H9 (cell line): Measurements from ENCODE around the gene SOCS3. TPM values are rescaled to one million over a fixed set of nuclear protein-coding genes. Genes with fewer than 3 reads are reported as not detected.

ENCODE experiments used
- DNase-seq: peaks from one replicate; pipeline ENCODE4 v3.0.0-alpha.2; 2017
- H2AFZ ChIP-seq: one replicate; pipeline ENCODE4 v1.6.1; 2013; ENCODE audit warnings: mild to moderate bottlenecking, low read length, control low read depth, moderate library complexity
- H2AK5ac ChIP-seq: 2 replicates; pipeline ENCODE4 v1.6.1; 2013; ENCODE audit warnings: low read length, control low read depth, mixed read lengths; ENCODE audit not compliant: insufficient read length
- H2BK120ac ChIP-seq: one replicate; pipeline ENCODE4 v1.6.1; 2013; ENCODE audit warnings: low read depth, mild to moderate bottlenecking, low read length, control low read depth, inconsistent platforms; ENCODE audit not compliant: poor library complexity, severe bottlenecking
- H2BK12ac ChIP-seq: 2 replicates; pipeline ENCODE4 v1.6.1; 2013; ENCODE audit warnings: low read length, control low read depth, mixed read lengths, low read depth; ENCODE audit not compliant: insufficient read length
- H2BK15ac ChIP-seq: 2 replicates; pipeline ENCODE4 v1.6.1; 2013; ENCODE audit warnings: low read depth, low read length, control low read depth
- H2BK20ac ChIP-seq: one replicate; pipeline ENCODE4 v1.6.1; 2013; ENCODE audit warnings: low read depth, mild to moderate bottlenecking, low read length, control low read depth, inconsistent platforms; ENCODE audit not compliant: poor library complexity, severe bottlenecking
- H2BK5ac ChIP-seq: 2 replicates; pipeline ENCODE4 v1.6.1; 2013; ENCODE audit warnings: low read length, control low read depth, mixed read lengths; ENCODE audit not compliant: insufficient read length
- H3K14ac ChIP-seq: 2 replicates; pipeline ENCODE4 v1.6.1; 2013; ENCODE audit warnings: low read length, control low read depth; ENCODE audit not compliant: insufficient read depth
- H3K18ac ChIP-seq: 2 replicates; pipeline ENCODE4 v1.6.1; 2013; ENCODE audit warnings: low read depth, mild to moderate bottlenecking, mixed read lengths, low read length, control low read depth; ENCODE audit not compliant: insufficient read length
- H3K23ac ChIP-seq: 2 replicates; pipeline ENCODE4 v1.6.1; 2013; ENCODE audit warnings: low read length, control low read depth, mixed read lengths, low read depth; ENCODE audit not compliant: insufficient read length
- H3K23me2 ChIP-seq: 2 replicates; pipeline ENCODE4 v1.6.1; 2013; ENCODE audit warnings: low read depth, mild to moderate bottlenecking, mixed read lengths, low read length, control low read depth; ENCODE audit not compliant: insufficient read length, poor library complexity, severe bottlenecking
- H3K27ac ChIP-seq: 2 replicates; pipeline ENCODE4 v1.5.1; 2013; ENCODE audit warnings: low read length, control low read depth, mixed read lengths, low read depth; ENCODE audit not compliant: insufficient read length
- H3K27me3 ChIP-seq: 2 replicates; pipeline ENCODE4 v1.6.1; 2013; ENCODE audit warnings: low read length, control low read depth, inconsistent platforms; ENCODE audit not compliant: insufficient read depth
- H3K4ac ChIP-seq: 2 replicates; pipeline ENCODE4 v1.6.1; 2013; ENCODE audit warnings: low read depth, mild to moderate bottlenecking, control low read depth, inconsistent platforms, low read length, moderate library complexity
- H3K4me1 ChIP-seq: 2 replicates; pipeline ENCODE4 v1.6.1; 2013; ENCODE audit warnings: low read length, control low read depth, inconsistent platforms; ENCODE audit not compliant: insufficient read depth
- H3K4me2 ChIP-seq: 2 replicates; pipeline ENCODE4 v1.6.1; 2013; ENCODE audit warnings: low read length, control low read depth, mixed read lengths; ENCODE audit not compliant: insufficient read length, insufficient read depth
- H3K56ac ChIP-seq: 2 replicates; pipeline ENCODE4 v1.6.1; 2013; ENCODE audit warnings: low read depth, mild to moderate bottlenecking, mixed read lengths, low read length, control low read depth; ENCODE audit not compliant: insufficient read length
- H3K79me1 ChIP-seq: 2 replicates; pipeline ENCODE4 v1.6.1; 2013; ENCODE audit warnings: low read depth, mild to moderate bottlenecking, moderate library complexity, low read length, control low read depth, inconsistent platforms; ENCODE audit not compliant: insufficient read depth, poor library complexity, severe bottlenecking
- H3K79me2 ChIP-seq: 2 replicates; pipeline ENCODE4 v1.6.1; 2013; ENCODE audit warnings: low read length, control low read depth, inconsistent platforms; ENCODE audit not compliant: insufficient read depth
- H3K9ac ChIP-seq: 2 replicates; pipeline ENCODE4 v1.6.1; 2013; ENCODE audit warnings: low read length, control low read depth, mixed read lengths; ENCODE audit not compliant: insufficient read length; ENCODE audit errors: extremely low read depth
- H3K9me3 ChIP-seq: one replicate; pipeline ENCODE4 v1.6.1; 2013; ENCODE audit warnings: low read depth, low read length, inconsistent platforms; ENCODE audit not compliant: control insufficient read depth
- H3T11ph ChIP-seq: one replicate; pipeline ENCODE4 v1.6.1; 2013; ENCODE audit warnings: mild to moderate bottlenecking, low read length, control low read depth, inconsistent platforms
- H4K20me1 ChIP-seq: one replicate; pipeline ENCODE4 v1.6.1; 2013; ENCODE audit not compliant: control insufficient read depth, insufficient read length, insufficient read depth
- H4K5ac ChIP-seq: 2 replicates; pipeline ENCODE4 v1.6.1; 2013; ENCODE audit warnings: low read depth, mild to moderate bottlenecking, mixed read lengths, low read length, control low read depth; ENCODE audit not compliant: insufficient read length
- H4K8ac ChIP-seq: replicated peaks from 2 replicates; pipeline ENCODE4 v1.6.1; 2013; ENCODE audit warnings: low read length, control low read depth, mixed read lengths, low read depth; ENCODE audit not compliant: insufficient read length
- H4K91ac ChIP-seq: 2 replicates; pipeline ENCODE4 v1.6.1; 2013; ENCODE audit warnings: low read depth, mild to moderate bottlenecking, moderate library complexity, mixed read lengths, low read length, control low read depth; ENCODE audit not compliant: insufficient read length
- H3K27ac Mint-ChIP-seq, 3 experiments: 2 replicates in 2 of 3; 3 replicates in 1 of 3; pipeline ENCODE4 v1.8.0; 2020 to 2021; ENCODE audit warnings: mixed read lengths in 3 of 3, mild to moderate bottlenecking in 1 of 3, moderate library complexity in 1 of 3
- H3K27me3 Mint-ChIP-seq: 2 replicates; pipeline ENCODE4 v1.8.0; 2021; ENCODE audit warnings: low read depth, mild to moderate bottlenecking, moderate library complexity, mixed read lengths
- H3K36me3 Mint-ChIP-seq, 3 experiments: 2 replicates in 2 of 3; 3 replicates in 1 of 3; pipeline ENCODE4 v1.8.0; 2020 to 2021; ENCODE audit warnings: low read depth in 3 of 3, mixed read lengths in 3 of 3; ENCODE audit not compliant: insufficient read depth in 1 of 3
- H3K4me1 Mint-ChIP-seq, 2 experiments: 2 replicates each; pipeline ENCODE4 v1.8.0; 2020; ENCODE audit warnings: mixed read lengths in 2 of 2
- H3K4me3 Mint-ChIP-seq, 2 experiments: 2 replicates in 1 of 2; 3 replicates in 1 of 2; pipeline ENCODE4 v1.8.0; 2020 to 2021; ENCODE audit warnings: mild to moderate bottlenecking in 2 of 2, mixed read lengths in 2 of 2, moderate library complexity in 1 of 2
- H3K9me3 Mint-ChIP-seq, 2 experiments: 2 replicates in 1 of 2; 3 replicates in 1 of 2; pipeline ENCODE4 v1.8.0; 2020; ENCODE audit warnings: mild to moderate bottlenecking in 2 of 2, mixed read lengths in 2 of 2, moderate library complexity in 1 of 2
- WGBS: extraction: QIAGEN DNeasy Blood & Tissue Kit; methylation state at CpG from one replicate; pipeline ENCODE4 v1.1.7; 2013; ENCODE audit warnings: missing lambda C conversion rate, low lambda C conversion rate, mixed read lengths; ENCODE audit not compliant: insufficient read length; ENCODE audit errors: extremely low coverage; 5-methylcytosine and 5-hydroxymethylcytosine counted together
- total RNA-seq: library from RNA; stranded (reverse); gene quantifications from 2 replicates; pipeline ENCODE4 v1.2.1, GENCODE V29; 2021
- TF ChIP-seq, protein P1 (sequence below): fragments of 200-600 bp; sonication (generic); conservative IDR thresholded peaks from 3 replicates; pipeline ENCODE4 v1.8.0; 2021; ENCODE audit warnings: antibody characterized with exemption, mild to moderate bottlenecking

The SOCS3 gene
- total RNA-seq, 1 experiment from 2014 or later, result 9.5 TPM

DNA sequence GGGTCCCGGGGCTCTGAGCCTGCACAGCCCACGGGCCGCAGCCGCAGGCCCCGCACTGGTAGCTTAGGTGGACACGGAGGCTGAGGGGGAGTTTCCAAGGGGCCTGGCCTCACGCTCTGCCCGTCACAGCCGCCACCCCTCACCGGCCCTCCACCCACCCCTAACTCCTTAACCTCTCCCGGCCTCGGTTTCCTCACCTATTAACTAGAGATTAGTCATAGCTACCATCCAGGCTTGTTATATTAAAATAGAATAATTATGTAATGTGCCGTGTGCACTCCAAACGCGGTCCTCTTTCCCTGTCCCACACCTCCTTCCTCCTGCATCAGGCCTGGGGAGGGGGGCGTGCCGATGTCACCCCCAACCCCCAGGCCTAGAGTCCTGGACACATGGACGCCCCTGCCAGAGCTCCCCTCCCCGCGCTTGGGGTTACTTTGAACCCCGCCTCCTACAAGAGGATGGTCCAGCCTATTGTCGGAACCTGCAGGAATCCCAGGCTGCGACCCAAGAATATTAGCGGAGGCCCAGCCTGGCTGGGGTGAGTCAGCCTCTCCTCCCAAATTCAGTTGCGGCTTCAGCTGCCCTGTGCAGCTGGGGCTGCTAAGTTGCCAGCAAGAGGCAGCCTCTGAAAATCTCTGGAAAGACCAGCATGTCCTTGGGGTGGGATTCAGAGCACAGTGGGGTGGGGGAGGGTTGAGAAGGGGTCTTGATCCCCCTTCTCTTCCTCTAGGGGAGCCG is 17.3 kb downstream of the SOCS3 start:
- Histone ChIP-seq H4K8ac (no peak overlapping the region), H3K4me1 (no peaks in the 10 kb centered on the region; the same call in 1 of the 2 replicates), H4K91ac (no peak overlapping the region), H2BK12ac (no peak overlapping the region), H3K4me2 (peak overlapping the region; percentile 48), H3K79me1 (no peaks in the 10 kb centered on the region), H3T11ph (no peak overlapping the region), H4K20me1 (no peaks in the 10 kb centered on the region), H3K4ac (no peak overlapping the region), H2BK20ac (no peak overlapping the region), H3K27ac (no peak overlapping the region), H2AFZ (no peak overlapping the region), H2AK5ac (no peak overlapping the region), H2BK15ac (no peak overlapping the region), H4K5ac (no peak overlapping the region), H3K27me3 (no peaks in the 10 kb centered on the region), H3K9ac (no peak overlapping the region), H3K23me2 (no peaks in the 10 kb centered on the region), H2BK5ac (no peak overlapping the region), H3K56ac (no peak overlapping the region), H3K79me2 (no peaks in the 10 kb centered on the region), H3K18ac (peak overlapping the region; percentile 54), H3K9me3 (no peaks in the 10 kb centered on the region), H3K23ac (no peak overlapping the region), H3K14ac (no peak overlapping the region; the same call in 1 of the 2 replicates), H2BK120ac (no peak overlapping the region)
- Mint-ChIP-seq H3K27me3 (peaks cover 55% of the 10 kb centered on the region), H3K9me3 (no peaks in the 10 kb centered on the region), H3K4me3 (peak overlapping the region; percentile 32 to 46; a peak in 4 of 5 replicates), H3K27ac (peak overlapping the region in 1 of 3 experiments; percentile 34; a peak in 1 of 7 replicates), H3K36me3 (no peaks in the 10 kb centered on the region), H3K4me1 (peaks cover 11 to 15% of the 10 kb centered on the region in 2 experiments)
- DNase-seq, result peak; percentile 59
- TF ChIP-seq, protein P1, sequence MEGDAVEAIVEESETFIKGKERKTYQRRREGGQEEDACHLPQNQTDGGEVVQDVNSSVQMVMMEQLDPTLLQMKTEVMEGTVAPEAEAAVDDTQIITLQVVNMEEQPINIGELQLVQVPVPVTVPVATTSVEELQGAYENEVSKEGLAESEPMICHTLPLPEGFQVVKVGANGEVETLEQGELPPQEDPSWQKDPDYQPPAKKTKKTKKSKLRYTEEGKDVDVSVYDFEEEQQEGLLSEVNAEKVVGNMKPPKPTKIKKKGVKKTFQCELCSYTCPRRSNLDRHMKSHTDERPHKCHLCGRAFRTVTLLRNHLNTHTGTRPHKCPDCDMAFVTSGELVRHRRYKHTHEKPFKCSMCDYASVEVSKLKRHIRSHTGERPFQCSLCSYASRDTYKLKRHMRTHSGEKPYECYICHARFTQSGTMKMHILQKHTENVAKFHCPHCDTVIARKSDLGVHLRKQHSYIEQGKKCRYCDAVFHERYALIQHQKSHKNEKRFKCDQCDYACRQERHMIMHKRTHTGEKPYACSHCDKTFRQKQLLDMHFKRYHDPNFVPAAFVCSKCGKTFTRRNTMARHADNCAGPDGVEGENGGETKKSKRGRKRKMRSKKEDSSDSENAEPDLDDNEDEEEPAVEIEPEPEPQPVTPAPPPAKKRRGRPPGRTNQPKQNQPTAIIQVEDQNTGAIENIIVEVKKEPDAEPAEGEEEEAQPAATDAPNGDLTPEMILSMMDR, result no peak
- no CpG with 5 or more reads among the region's 26 CpGs for WGBS
